SK-N-SH treated with all-trans-retinoic acid at 6 μM for 48 hours (cell line): ENCODE measurements around the gene MPC2.

Experiments used
- ATAC-seq: fragments of 200-7000 bp; cut with Tn5 transposase; 3 replicates; pipeline ENCODE4 v1.9.1; 2020; ENCODE audit warnings: mild to moderate bottlenecking, moderate library complexity
- ARNTL ChIP-seq: fragments of 450-650 bp; formaldehyde crosslinking; IDR thresholded peaks from 2 replicates; pipeline ENCODE4 v1.5.0; 2020; ENCODE audit warnings: low read depth, mild to moderate bottlenecking, moderate library complexity, borderline replicate concordance
- BACH2 ChIP-seq: fragments of 250-450 bp; sonication (Bioruptor Pico); IDR thresholded peaks from 2 replicates; pipeline ENCODE4 v1.9.0; 2021; ENCODE audit warnings: mild to moderate bottlenecking, borderline replicate concordance
- CSDC2 ChIP-seq: fragments of 250-450 bp; sonication (Bioruptor Pico); IDR thresholded peaks from 2 replicates; pipeline ENCODE4 v1.5.0; 2020; ENCODE audit warnings: mild to moderate bottlenecking, moderate library complexity
- ESRRG ChIP-seq: fragments of 250-450 bp; sonication (Bioruptor Pico); IDR thresholded peaks from 2 replicates; pipeline ENCODE4 v1.6.1; 2021; ENCODE audit warnings: mild to moderate bottlenecking
- GLIS3 ChIP-seq: fragments of 250-450 bp; sonication (Bioruptor Pico); IDR thresholded peaks from 2 replicates; pipeline ENCODE4 v1.5.0; 2020; ENCODE audit warnings: mild to moderate bottlenecking, moderate library complexity
- ISL1 ChIP-seq: fragments of 250-450 bp; sonication (Bioruptor Pico); IDR thresholded peaks from 2 replicates; pipeline ENCODE4 v2.1.2; 2022; ENCODE audit warnings: mild to moderate bottlenecking, moderate library complexity
- OSR1 ChIP-seq: fragments of 250-450 bp; sonication (Bioruptor Pico); IDR thresholded peaks from 2 replicates; pipeline ENCODE4 v1.8.0; 2022; ENCODE audit warnings: moderate library complexity, mild to moderate bottlenecking, inconsistent platforms
- POU6F1 ChIP-seq: fragments of 250-450 bp; sonication (Bioruptor Pico); IDR thresholded peaks from 2 replicates; pipeline ENCODE4 v1.8.0; 2021; ENCODE audit warnings: low read depth, mild to moderate bottlenecking, moderate library complexity, borderline replicate concordance
- PPARA ChIP-seq: fragments of 250-450 bp; sonication (Bioruptor Pico); IDR thresholded peaks from 2 replicates; pipeline ENCODE4 v1.5.0; 2020; ENCODE audit warnings: mild to moderate bottlenecking, borderline replicate concordance
- RARB ChIP-seq: fragments of 250-450 bp; sonication (Bioruptor Pico); IDR thresholded peaks from 2 replicates; pipeline ENCODE4 v1.8.0; 2021; ENCODE audit warnings: mild to moderate bottlenecking, moderate library complexity
- SNAI2 ChIP-seq: fragments of 250-450 bp; sonication (Bioruptor Pico); IDR thresholded peaks from 2 replicates; pipeline ENCODE4 v1.5.0; 2020; ENCODE audit warnings: mild to moderate bottlenecking, moderate library complexity
- TCF4 ChIP-seq: fragments of 250-450 bp; sonication (Bioruptor Pico); IDR thresholded peaks from 2 replicates; pipeline ENCODE4 v1.8.0; 2021; ENCODE audit warnings: mild to moderate bottlenecking, moderate library complexity, borderline replicate concordance
- TOX ChIP-seq: fragments of 250-450 bp; sonication (Bioruptor Pico); IDR thresholded peaks from 2 replicates; pipeline ENCODE4 v1.8.0; 2021; ENCODE audit warnings: mild to moderate bottlenecking, moderate library complexity, borderline replicate concordance
- ZC3H10 ChIP-seq: fragments of 250-450 bp; sonication (Bioruptor Pico); IDR thresholded peaks from 2 replicates; pipeline ENCODE4 v1.5.1; 2021; ENCODE audit warnings: mild to moderate bottlenecking, moderate library complexity
- ZFP3 ChIP-seq: fragments of 250-450 bp; sonication (Bioruptor Pico); IDR thresholded peaks from 2 replicates; pipeline ENCODE4 v1.5.0; 2020; ENCODE audit warnings: mild to moderate bottlenecking, moderate library complexity
- ZFP30 ChIP-seq: fragments of 450-650 bp; formaldehyde crosslinking; IDR thresholded peaks from 2 replicates; pipeline ENCODE4 v1.5.0; 2022; ENCODE audit warnings: mild to moderate bottlenecking, moderate library complexity
- ZNF565 ChIP-seq: fragments of 450-650 bp; formaldehyde crosslinking; conservative IDR thresholded peaks from 2 replicates; pipeline ENCODE4 v1.5.0; 2020; ENCODE audit warnings: low read depth, mild to moderate bottlenecking, moderate library complexity
- ZNF70 ChIP-seq: fragments of 450-650 bp; formaldehyde crosslinking; IDR thresholded peaks from 2 replicates; pipeline ENCODE4 v1.5.0; 2020; ENCODE audit warnings: mild to moderate bottlenecking, moderate library complexity
- ZNF8 ChIP-seq: fragments of 450-650 bp; formaldehyde crosslinking; IDR thresholded peaks from 2 replicates; pipeline ENCODE4 v1.5.0; 2020; ENCODE audit warnings: mild to moderate bottlenecking, moderate library complexity
- TF ChIP-seq, protein P1 (sequence below): fragments of 250-450 bp; sonication (Bioruptor Pico); IDR thresholded peaks from 2 replicates; pipeline ENCODE4 v1.5.1; 2021; ENCODE audit warnings: mild to moderate bottlenecking, moderate library complexity
- TF ChIP-seq, protein P2 (sequence below): fragments of 250-450 bp; sonication (Bioruptor Pico); IDR thresholded peaks from 2 replicates; pipeline ENCODE4 v1.5.1; 2020; ENCODE audit warnings: low read depth, mild to moderate bottlenecking, moderate library complexity
- TF ChIP-seq, protein P3 (sequence below): fragments of 250-450 bp; sonication (Bioruptor Pico); IDR thresholded peaks from 2 replicates; pipeline ENCODE4 v1.8.0; 2020; ENCODE audit warnings: mild to moderate bottlenecking, moderate library complexity, borderline replicate concordance

The MPC2 gene

DNA sequence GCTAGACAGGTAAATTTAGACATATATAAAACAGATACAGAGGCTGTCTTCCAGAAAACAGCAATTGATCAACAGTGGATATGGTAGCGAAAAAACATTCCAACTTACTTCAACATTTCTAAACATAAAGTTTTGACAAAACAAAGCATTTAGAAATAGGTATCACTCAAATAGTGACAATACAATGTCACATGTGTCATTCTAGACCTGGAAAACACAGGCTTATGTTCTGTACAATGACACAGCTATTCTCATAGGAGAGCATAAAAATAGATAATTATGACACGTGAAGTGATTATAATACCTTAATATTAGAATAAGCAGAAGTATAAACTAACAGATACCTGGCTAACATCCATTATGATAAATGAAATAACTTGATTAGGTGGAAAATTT, 8.4 kb downstream of the MPC2 start:
- TF ChIP-seq ZFP30 (CRISPR knock-in tag) (no peak), ZNF8 (CRISPR knock-in tag) (no peak), TOX (CRISPR knock-in tag) (no peak), GLIS3 (CRISPR knock-in tag) (no peak), ZC3H10 (CRISPR knock-in tag) (no peak), SNAI2 (CRISPR knock-in tag) (no peak)
- TF ChIP-seq, protein P1, sequence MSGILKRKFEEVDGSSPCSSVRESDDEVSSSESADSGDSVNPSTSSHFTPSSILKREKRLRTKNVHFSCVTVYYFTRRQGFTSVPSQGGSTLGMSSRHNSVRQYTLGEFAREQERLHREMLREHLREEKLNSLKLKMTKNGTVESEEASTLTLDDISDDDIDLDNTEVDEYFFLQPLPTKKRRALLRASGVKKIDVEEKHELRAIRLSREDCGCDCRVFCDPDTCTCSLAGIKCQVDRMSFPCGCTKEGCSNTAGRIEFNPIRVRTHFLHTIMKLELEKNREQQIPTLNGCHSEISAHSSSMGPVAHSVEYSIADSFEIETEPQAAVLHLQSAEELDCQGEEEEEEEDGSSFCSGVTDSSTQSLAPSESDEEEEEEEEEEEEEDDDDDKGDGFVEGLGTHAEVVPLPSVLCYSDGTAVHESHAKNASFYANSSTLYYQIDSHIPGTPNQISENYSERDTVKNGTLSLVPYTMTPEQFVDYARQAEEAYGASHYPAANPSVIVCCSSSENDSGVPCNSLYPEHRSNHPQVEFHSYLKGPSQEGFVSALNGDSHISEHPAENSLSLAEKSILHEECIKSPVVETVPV (CRISPR knock-in tag) = no peak
- no peak for ATAC-seq

GRCh38 chr1:167927046-167927754, 9.7 kb downstream of the MPC2 start:
- no peak for TF ChIP-seq SNAI2 (CRISPR knock-in tag)
- no peak for TF ChIP-seq ZNF565 (CRISPR knock-in tag)
- TF ChIP-seq ZNF70 (CRISPR knock-in tag) = no peak
- TF ChIP-seq ARNTL = no peak
- no peak for TF ChIP-seq POU6F1 (CRISPR knock-in tag)
- TF ChIP-seq, protein P2, sequence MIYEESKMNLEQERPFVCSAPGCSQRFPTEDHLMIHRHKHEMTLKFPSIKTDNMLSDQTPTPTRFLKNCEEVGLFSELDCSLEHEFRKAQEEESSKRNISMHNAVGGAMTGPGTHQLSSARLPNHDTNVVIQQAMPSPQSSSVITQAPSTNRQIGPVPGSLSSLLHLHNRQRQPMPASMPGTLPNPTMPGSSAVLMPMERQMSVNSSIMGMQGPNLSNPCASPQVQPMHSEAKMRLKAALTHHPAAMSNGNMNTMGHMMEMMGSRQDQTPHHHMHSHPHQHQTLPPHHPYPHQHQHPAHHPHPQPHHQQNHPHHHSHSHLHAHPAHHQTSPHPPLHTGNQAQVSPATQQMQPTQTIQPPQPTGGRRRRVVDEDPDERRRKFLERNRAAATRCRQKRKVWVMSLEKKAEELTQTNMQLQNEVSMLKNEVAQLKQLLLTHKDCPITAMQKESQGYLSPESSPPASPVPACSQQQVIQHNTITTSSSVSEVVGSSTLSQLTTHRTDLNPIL (CRISPR knock-in tag) = no peak
- no peak for TF ChIP-seq ZNF8 (CRISPR knock-in tag)
- no peak for TF ChIP-seq ZC3H10 (CRISPR knock-in tag)
- TF ChIP-seq BACH2 (CRISPR knock-in tag) = no peak
- no peak for TF ChIP-seq ISL1
- TF ChIP-seq, protein P1 (CRISPR knock-in tag) = no peak
- no peak for TF ChIP-seq PPARA (CRISPR knock-in tag)
- no peak for TF ChIP-seq ESRRG
- no peak for TF ChIP-seq TCF4
- no peak; the same call in 2 of the 3 replicates for ATAC-seq

GRCh38 chr1:167926486-167926997, 10.3 kb downstream of the MPC2 start:
- TF ChIP-seq PPARA (CRISPR knock-in tag) (no peak), CSDC2 (no peak), RARB (no peak), ZC3H10 (CRISPR knock-in tag) (no peak), BACH2 (CRISPR knock-in tag) (no peak), TOX (CRISPR knock-in tag) (no peak)
- TF ChIP-seq, all 23 proteins: peak for 0
- no peak; the same call in 2 of the 3 replicates for ATAC-seq

GRCh38 chr1:167924543-167925231, 12.2 kb downstream of the MPC2 start:
- no peak for ATAC-seq
- TF ChIP-seq TOX (CRISPR knock-in tag) = no peak
- no peak for TF ChIP-seq ZNF565 (CRISPR knock-in tag)
- TF ChIP-seq ZNF8 (CRISPR knock-in tag) = no peak
- TF ChIP-seq POU6F1 (CRISPR knock-in tag) = no peak
- TF ChIP-seq GLIS3 (CRISPR knock-in tag) = no peak
- TF ChIP-seq, protein P2 (CRISPR knock-in tag) = no peak
- TF ChIP-seq, protein P3, sequence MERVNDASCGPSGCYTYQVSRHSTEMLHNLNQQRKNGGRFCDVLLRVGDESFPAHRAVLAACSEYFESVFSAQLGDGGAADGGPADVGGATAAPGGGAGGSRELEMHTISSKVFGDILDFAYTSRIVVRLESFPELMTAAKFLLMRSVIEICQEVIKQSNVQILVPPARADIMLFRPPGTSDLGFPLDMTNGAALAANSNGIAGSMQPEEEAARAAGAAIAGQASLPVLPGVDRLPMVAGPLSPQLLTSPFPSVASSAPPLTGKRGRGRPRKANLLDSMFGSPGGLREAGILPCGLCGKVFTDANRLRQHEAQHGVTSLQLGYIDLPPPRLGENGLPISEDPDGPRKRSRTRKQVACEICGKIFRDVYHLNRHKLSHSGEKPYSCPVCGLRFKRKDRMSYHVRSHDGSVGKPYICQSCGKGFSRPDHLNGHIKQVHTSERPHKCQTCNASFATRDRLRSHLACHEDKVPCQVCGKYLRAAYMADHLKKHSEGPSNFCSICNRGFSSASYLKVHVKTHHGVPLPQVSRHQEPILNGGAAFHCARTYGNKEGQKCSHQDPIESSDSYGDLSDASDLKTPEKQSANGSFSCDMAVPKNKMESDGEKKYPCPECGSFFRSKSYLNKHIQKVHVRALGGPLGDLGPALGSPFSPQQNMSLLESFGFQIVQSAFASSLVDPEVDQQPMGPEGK (CRISPR knock-in tag) = no peak
- TF ChIP-seq ZFP3 = no peak
- no peak for TF ChIP-seq OSR1 (CRISPR knock-in tag)
- no peak for TF ChIP-seq ISL1
- TF ChIP-seq CSDC2 = no peak
- TF ChIP-seq ARNTL = no peak
- TF ChIP-seq RARB = no peak
- TF ChIP-seq ESRRG = no peak
- no peak for TF ChIP-seq ZFP30 (CRISPR knock-in tag)
- no peak for TF ChIP-seq PPARA (CRISPR knock-in tag)
